Measurements from ENCODE around the gene ARHGAP33.

DNA sequence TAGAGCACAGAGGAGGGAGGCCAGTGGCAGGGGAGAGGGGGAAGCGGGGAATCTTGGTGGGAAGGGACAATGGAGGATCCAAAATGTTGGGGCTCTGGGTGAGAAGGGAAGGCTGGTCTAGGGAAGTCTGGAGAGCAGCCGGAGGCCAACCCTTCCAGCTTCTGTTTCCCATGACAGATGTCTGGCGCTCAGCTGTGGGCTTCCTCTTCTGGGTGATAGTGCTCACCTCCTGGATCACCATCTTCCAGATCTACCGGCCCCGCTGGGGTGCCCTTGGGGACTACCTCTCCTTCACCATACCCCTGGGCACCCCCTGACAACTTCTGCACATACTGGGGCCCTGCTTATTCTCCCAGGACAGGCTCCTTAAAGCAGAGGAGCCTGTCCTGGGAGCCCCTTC lies 28.8 kb upstream of the ARHGAP33 start:
- TF ChIP-seq TCF7 (CRISPR knock-in tag; IDR thresholded peaks at IDR 0.05; ENCODE audit: low read depth), result no peak
- TF ChIP-seq, protein P1, sequence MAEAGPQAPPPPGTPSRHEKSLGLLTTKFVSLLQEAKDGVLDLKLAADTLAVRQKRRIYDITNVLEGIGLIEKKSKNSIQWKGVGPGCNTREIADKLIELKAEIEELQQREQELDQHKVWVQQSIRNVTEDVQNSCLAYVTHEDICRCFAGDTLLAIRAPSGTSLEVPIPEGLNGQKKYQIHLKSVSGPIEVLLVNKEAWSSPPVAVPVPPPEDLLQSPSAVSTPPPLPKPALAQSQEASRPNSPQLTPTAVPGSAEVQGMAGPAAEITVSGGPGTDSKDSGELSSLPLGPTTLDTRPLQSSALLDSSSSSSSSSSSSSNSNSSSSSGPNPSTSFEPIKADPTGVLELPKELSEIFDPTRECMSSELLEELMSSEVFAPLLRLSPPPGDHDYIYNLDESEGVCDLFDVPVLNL (CRISPR knock-in tag; IDR thresholded peaks at IDR 0.05; ENCODE audit: borderline replicate concordance, low read depth), result no peak
- TF ChIP-seq, protein P2, sequence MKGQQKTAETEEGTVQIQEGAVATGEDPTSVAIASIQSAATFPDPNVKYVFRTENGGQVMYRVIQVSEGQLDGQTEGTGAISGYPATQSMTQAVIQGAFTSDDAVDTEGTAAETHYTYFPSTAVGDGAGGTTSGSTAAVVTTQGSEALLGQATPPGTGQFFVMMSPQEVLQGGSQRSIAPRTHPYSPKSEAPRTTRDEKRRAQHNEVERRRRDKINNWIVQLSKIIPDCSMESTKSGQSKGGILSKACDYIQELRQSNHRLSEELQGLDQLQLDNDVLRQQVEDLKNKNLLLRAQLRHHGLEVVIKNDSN (CRISPR knock-in tag; IDR thresholded peaks at IDR 0.05), result no peak

Data from WTC11 (cell line).